ENCODE data around the gene TMEM107. TPM values are rescaled to one million over a fixed set of nuclear protein-coding genes. Genes with fewer than 3 reads are reported as not detected.

The TMEM107 gene
- total RNA-seq, 2 experiments from 2014 or later: 24.0 to 34.4 TPM

DNA sequence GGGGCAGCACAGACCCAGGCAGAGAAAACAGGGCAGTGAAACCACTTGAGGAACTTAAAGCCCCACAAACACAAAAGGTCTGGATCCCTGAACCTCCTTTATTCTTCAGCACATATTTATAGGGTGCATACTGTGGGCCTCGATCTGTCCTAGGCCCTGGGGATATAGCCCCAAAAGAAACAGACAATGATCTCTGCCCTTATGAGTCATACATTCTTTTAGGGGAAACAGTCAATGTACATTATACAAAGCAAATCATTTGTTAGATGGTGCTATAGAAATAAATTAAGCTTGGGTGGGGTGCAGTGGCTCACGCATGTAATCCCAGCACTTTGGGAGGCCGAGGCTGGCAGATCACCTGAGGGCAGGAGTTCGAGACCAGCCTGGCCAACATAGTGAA, 42.2 kb downstream of the TMEM107 start:
- Mint-ChIP-seq H3K36me3 (ENCODE audit: low read depth) (no peaks in the 10 kb centered on the region), H3K4me1 (peaks cover 3% of the 10 kb centered on the region), H3K4me3 (no peak overlapping the region), H3K27ac (no peak overlapping the region), H3K27me3 (peaks cover 2% of the 10 kb centered on the region), H3K9me3 (ENCODE audit: low read depth) (no peaks in the 10 kb centered on the region)
- ChIA-PET CTCF (interaction anchor here (0.7 to 1.7 kb wide), 4 partner anchors 15 to 851 kb away, joined by 3 to 6 read pairs (median 4); partner anchors contain the start of gene ALOXE3), POLR2A (no interaction called here)
- intact Hi-C loops (cut with DNase I, micrococcal nuclease): no loop called here
- no peak for ATAC-seq
- DNase-seq: no peak

DNA sequence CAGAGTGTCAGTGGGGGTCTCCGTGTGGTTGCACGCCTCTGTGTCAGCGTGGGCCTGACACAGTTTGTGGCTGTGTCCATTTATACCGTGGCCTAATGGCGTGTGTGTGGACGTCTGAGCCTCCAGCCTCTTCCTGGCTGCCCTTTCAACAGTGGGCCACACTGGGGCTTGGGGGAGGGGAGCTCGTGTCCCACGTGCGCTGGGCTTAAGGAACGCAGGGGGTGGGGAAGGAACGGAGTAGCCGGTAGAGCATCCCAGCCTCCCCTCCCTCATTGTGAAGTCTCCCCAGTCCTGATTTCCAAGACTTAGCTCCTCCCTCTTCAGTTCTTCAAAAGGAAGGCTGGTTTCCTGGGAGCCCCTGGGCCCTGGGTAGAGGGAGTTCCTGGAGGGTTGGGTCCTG, 42.8 kb downstream of the TMEM107 start:
- DNase-seq: no peak
- no peaks in the 10 kb centered on the region for H3K36me3 Mint-ChIP-seq (ENCODE audit: low read depth)
- no peaks in the 10 kb centered on the region for H3K9me3 Mint-ChIP-seq (ENCODE audit: low read depth)
- H3K27ac Mint-ChIP-seq: no peak overlapping the region
- H3K27me3 Mint-ChIP-seq: peaks cover 2% of the 10 kb centered on the region
- no peak for ATAC-seq
- H3K4me1 Mint-ChIP-seq: peaks cover 3% of the 10 kb centered on the region
- H3K4me3 Mint-ChIP-seq: no peak overlapping the region
- ChIA-PET CTCF (interaction anchor here (0.7 to 1.7 kb wide), 2 partner anchors 14 to 23 kb away, joined by 4 to 6 read pairs; partner anchors contain the start of gene ALOXE3), POLR2A (no interaction called here)
- intact Hi-C loops (cut with DNase I, micrococcal nuclease): no loop called here

- H3K36me3 Mint-ChIP-seq (ENCODE audit: low read depth): no peaks in the 10 kb centered on the region
- DNase-seq: no peak
- intact Hi-C loops (cut with DNase I, micrococcal nuclease): no loop called here
- ChIA-PET POLR2A (interaction anchor here (0.7 to 0.9 kb wide), 2 partner anchors 16 to 41 kb away, joined by 3 read pairs; no protein-coding TSS in a partner anchor), CTCF (interaction anchor here (0.6 to 2.3 kb wide), 3 partner anchors 10 to 445 kb away, joined by 5 to 8 read pairs (median 6); partner anchors contain the start of gene TP53)
- no peaks in the 10 kb centered on the region for H3K9me3 Mint-ChIP-seq (ENCODE audit: low read depth)
- ATAC-seq: peak; percentile 78
- peaks cover 7% of the 10 kb centered on the region for H3K4me1 Mint-ChIP-seq
- no peak overlapping the region for H3K27ac Mint-ChIP-seq
- peaks cover 2% of the 10 kb centered on the region for H3K27me3 Mint-ChIP-seq
- H3K4me3 Mint-ChIP-seq: no peak overlapping the region
Measured at GRCh38 chr17:8131844-8132441, 44.2 kb downstream of the TMEM107 start.

DNA sequence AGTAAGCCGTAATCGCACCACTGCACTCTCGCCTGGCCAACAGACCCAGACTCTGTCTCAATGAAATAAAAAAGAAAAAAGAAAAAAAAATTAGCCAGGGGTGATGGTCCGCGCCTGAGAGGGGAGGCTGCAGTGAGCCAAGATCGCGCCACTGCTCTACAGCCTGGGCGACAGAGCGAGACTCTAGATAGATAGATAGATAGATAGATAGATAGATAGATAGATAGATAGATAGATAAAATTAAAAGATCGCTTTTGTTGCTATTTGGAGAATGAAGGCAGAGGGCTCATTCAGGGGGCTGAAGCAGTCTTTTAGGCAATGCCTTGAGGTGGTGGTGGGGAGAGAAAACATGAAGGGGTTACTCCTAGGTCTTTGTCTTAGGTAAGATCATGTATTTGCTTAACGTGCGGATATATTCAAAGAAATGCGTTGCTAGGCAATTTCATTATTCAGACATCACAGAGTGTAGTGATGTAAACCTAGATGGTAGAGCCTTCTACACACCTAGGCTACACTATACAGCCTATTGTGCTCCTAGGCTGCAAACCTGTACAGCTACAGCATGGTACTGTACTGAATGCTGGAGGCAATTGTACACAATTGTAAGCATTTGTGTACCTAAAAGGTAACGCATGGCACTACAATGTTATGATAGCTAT, 47.9 kb downstream of the TMEM107 start:
- POLR2A ChIA-PET: no interaction called here
- Mint-ChIP-seq H3K27ac (no peak overlapping the region), H3K27me3 (peaks cover 13% of the 10 kb centered on the region), H3K9me3 (ENCODE audit: low read depth) (no peaks in the 10 kb centered on the region), H3K4me3 (no peak overlapping the region), H3K4me1 (peaks cover 38% of the 10 kb centered on the region), H3K36me3 (ENCODE audit: low read depth) (peaks cover 2% of the 10 kb centered on the region)
- ATAC-seq: no peak
- DNase-seq: no peak
- intact Hi-C loops (cut with DNase I, micrococcal nuclease): no loop called here
- CTCF ChIA-PET: interaction anchor here (1.1 to 2.8 kb wide), 4 partner anchors 9 to 173 kb away, joined by 3 to 20 read pairs (median 6); partner anchors contain the start of gene ALOXE3

- DNase-seq (peak; percentile 74), ATAC-seq (peak; percentile 25)
- H3K36me3 Mint-ChIP-seq (ENCODE audit: low read depth): peaks cover 2% of the 10 kb centered on the region
- peaks cover 44% of the 10 kb centered on the region for H3K4me1 Mint-ChIP-seq
- intact Hi-C loops (cut with DNase I, micrococcal nuclease): loop anchor here (1.0 kb wide), 3 partner anchors 12 to 25 kb away; no protein-coding TSS in a partner anchor
- ChIA-PET POLR2A (interaction anchor here (0.7 to 1.6 kb wide), 3 partner anchors 12 to 66 kb away, joined by 4 to 5 read pairs (median 4); no protein-coding TSS in a partner anchor), CTCF (interaction anchor here (0.6 to 2.8 kb wide), 14 partner anchors 7 to 195 kb away, joined by 3 to 20 read pairs (median 4); partner anchors contain the start of genes CNTROB, SLC25A35 and TRAPPC1)
- peaks cover 19% of the 10 kb centered on the region for H3K27me3 Mint-ChIP-seq
- H3K27ac Mint-ChIP-seq: peak overlapping the region; percentile 79
- peak overlapping the region; percentile 90 for H3K4me3 Mint-ChIP-seq
- H3K9me3 Mint-ChIP-seq (ENCODE audit: low read depth): no peaks in the 10 kb centered on the region
Measured at GRCh38 chr17:8126491-8127066, 49.6 kb downstream of the TMEM107 start.

- DNase-seq: peak; percentile 51
Measured at GRCh38 chr17:8125947-8126490, 50.2 kb downstream of the TMEM107 start.

DNA sequence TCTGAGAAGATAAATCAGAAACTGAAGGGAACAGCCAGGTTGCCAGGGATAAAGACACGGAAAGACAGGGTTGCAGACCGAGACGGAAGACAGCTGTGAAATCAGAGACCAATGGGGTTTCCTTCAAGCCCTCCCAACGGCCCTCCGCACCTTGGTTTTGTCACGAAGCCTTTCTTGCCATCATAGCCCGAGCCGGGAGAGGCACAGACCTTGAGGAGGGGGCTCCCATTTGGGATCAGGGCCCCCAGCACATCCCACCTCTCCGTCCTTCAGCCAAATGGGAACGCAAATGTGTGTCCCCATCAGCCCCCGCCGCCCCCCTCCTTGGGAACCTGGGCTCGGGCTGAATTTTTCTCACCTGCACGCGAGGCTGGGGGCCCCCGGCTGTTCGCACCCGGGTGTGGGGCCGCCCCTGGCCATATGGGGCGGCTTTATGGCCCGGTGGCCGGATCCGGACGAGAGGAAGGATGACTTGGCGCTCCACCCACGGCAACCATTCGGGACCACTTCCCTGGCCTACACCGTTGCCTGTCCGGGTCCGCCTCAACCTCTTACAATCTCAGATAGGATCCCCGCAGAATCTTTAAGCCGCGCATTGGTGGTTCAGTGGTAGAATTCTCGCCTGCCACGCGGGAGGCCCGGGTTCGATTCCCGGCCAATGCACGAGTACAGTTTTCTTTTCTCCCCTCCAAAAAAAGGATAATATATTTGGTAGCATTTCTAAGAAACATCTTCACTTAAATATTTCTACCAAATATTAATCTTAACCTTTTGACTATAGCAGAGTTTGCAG, 50.8 kb downstream of the TMEM107 start:
- DNase-seq (peak; percentile 92), ATAC-seq (peak; percentile 16)
- ChIA-PET POLR2A (interaction anchor here (1.0 to 2.3 kb wide), 3 partner anchors 13 to 47 kb away, joined by 4 to 21 read pairs (median 5); no protein-coding TSS in a partner anchor), CTCF (interaction anchor here (0.7 to 7.8 kb wide), 4 partner anchors 12 to 330 kb away, joined by 3 to 88 read pairs (median 12); no protein-coding TSS in a partner anchor)
- peaks cover 5% of the 10 kb centered on the region for H3K36me3 Mint-ChIP-seq (ENCODE audit: low read depth)
- peaks cover 19% of the 10 kb centered on the region for H3K27me3 Mint-ChIP-seq
- H3K4me1 Mint-ChIP-seq: peaks cover 51% of the 10 kb centered on the region
- intact Hi-C loops (cut with DNase I, micrococcal nuclease): loop anchor here in 1 of 2 experiments (1.0 kb wide), 2 partner anchors 31 to 97 kb away; no protein-coding TSS in a partner anchor
- no peaks in the 10 kb centered on the region for H3K9me3 Mint-ChIP-seq (ENCODE audit: low read depth)
- H3K4me3 Mint-ChIP-seq: peak overlapping the region; percentile 90
- H3K27ac Mint-ChIP-seq: peak overlapping the region; percentile 79

More at GRCh38 chr17:8125947-8126490, 50.2 kb downstream of the TMEM107 start:
- Mint-ChIP-seq H3K27ac (peak overlapping the region; percentile 79), H3K4me1 (peaks cover 46% of the 10 kb centered on the region), H3K27me3 (peaks cover 19% of the 10 kb centered on the region), H3K9me3 (ENCODE audit: low read depth) (no peaks in the 10 kb centered on the region), H3K4me3 (peak overlapping the region; percentile 90), H3K36me3 (ENCODE audit: low read depth) (peaks cover 2% of the 10 kb centered on the region)
- ChIA-PET CTCF (interaction anchor here (0.9 to 2.8 kb wide), 6 partner anchors 11 to 61 kb away, joined by 3 to 20 read pairs (median 4); no protein-coding TSS in a partner anchor), POLR2A (interaction anchor here (1.2 to 1.6 kb wide), 2 partner anchors 12 to 47 kb away, joined by 4 to 5 read pairs; no protein-coding TSS in a partner anchor)
- intact Hi-C loops (cut with DNase I, micrococcal nuclease): loop anchor here (1.0 kb wide), 5 partner anchors 12 to 96 kb away; no protein-coding TSS in a partner anchor
- no peak for ATAC-seq

- peak; percentile 63 for DNase-seq
- peaks cover 19% of the 10 kb centered on the region for H3K27me3 Mint-ChIP-seq
Measured at GRCh38 chr17:8124350-8125153, 51.6 kb downstream of the TMEM107 start.

DNA sequence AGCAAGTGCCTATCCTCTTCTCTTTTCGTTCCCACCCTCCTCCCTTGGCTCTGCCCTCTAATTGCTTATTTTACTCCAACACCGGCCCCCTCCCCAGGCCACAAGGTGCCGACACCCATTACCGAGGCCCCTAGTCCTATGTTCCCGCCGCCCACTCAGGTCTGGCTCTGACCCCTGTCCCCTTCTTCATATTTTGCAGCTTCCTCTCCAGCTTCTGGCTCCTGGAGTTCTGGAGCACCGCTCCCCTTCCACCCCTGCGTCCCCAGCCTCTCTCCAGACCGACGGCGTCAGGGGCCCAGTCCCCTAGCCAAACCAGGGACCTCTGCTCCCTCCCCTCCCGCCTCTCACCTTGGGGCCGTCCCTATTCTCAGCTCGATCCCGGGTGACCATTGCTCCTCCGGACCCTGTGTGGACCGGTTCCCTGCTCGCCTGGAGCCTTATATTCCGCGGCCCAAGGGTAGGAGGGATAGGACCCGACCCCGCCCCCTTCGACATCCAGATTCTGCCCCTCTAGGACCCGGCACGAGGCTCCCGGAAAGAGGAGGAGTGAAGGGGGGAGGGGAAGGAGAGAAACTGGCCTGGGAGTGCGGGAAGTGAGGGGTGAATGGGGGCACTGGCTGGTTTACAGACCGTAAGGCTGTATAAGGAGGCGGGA, 52.4 kb downstream of the TMEM107 start, which contains the start of gene HES7:
Gene HES7, minus strand, starts transcription at position 412 of the 655 bp plus-strand sequence. Its CDS starts 22 bp downstream, at position 390.
- DNase-seq (peak; percentile 42), ATAC-seq (no peak)
- Mint-ChIP-seq H3K4me3 (peak within 1 kb of the TSS; percentile 90), H3K27me3 (peaks cover 19% of the 10 kb centered on the region), H3K9me3 (ENCODE audit: low read depth) (no peaks in the 10 kb centered on the region), H3K36me3 (ENCODE audit: low read depth) (peaks cover 6% of the 10 kb centered on the region), H3K4me1 (peaks cover 62% of the 10 kb centered on the region), H3K27ac (peak within 1 kb of the TSS; percentile 56)
- intact Hi-C loops (cut with DNase I, micrococcal nuclease): loop anchor here in 1 of 2 experiments (1.0 to 5.0 kb wide), 2 partner anchors 28 to 313 kb away; partner anchors contain the start of genes NDEL1 and PER1
- POLR2A ChIA-PET: interaction anchor here (0.6 to 2.3 kb wide), 5 partner anchors 14 to 619 kb away, joined by 3 to 21 read pairs (median 5); no protein-coding TSS in a partner anchor
- CTCF ChIA-PET: interaction anchor here (0.7 to 7.8 kb wide), 13 partner anchors 15 to 134 kb away, joined by 3 to 88 read pairs (median 4); no protein-coding TSS in a partner anchor

More at GRCh38 chr17:8124350-8125153, 51.6 kb downstream of the TMEM107 start:
- ChIA-PET POLR2A (interaction anchor here (0.6 to 2.3 kb wide), 5 partner anchors 13 to 620 kb away, joined by 3 to 21 read pairs (median 5); no protein-coding TSS in a partner anchor), CTCF (interaction anchor here (0.7 to 7.8 kb wide), 11 partner anchors 14 to 329 kb away, joined by 3 to 88 read pairs (median 4); no protein-coding TSS in a partner anchor)
- Mint-ChIP-seq H3K36me3 (ENCODE audit: low read depth) (peaks cover 5% of the 10 kb centered on the region), H3K9me3 (ENCODE audit: low read depth) (no peaks in the 10 kb centered on the region), H3K4me1 (peaks cover 59% of the 10 kb centered on the region), H3K27ac (peak overlapping the region; percentile 56), H3K4me3 (peak overlapping the region; percentile 90)
- no peak for ATAC-seq
- intact Hi-C loops (cut with DNase I, micrococcal nuclease): loop anchor here in 1 of 2 experiments (1.0 to 5.0 kb wide), 3 partner anchors 32 to 313 kb away; partner anchors contain the start of gene NDEL1
